PC-9 (cell line): ENCODE measurements around the gene KNG1.

Source experiments
- CTCF ChIP-seq: fragments of 200-600 bp; sonication (generic); conservative IDR thresholded peaks from 2 replicates; pipeline ENCODE4 v1.6.1; 2017; ENCODE audit warnings: mixed run types, antibody characterized with exemption, mild to moderate bottlenecking, moderate library complexity
- EZH2 ChIP-seq: fragments of 200-600 bp; sonication (generic); IDR thresholded peaks from 2 replicates; pipeline ENCODE4 v1.8.0; 2017; ENCODE audit warnings: antibody characterized with exemption, low read depth

GRCh38 chr3:186669378-186670084 is 47.6 kb upstream of the KNG1 start:
- TF ChIP-seq EZH2 (no peak), CTCF (no peak)
